ENCODE data around the gene ZNF709.

ZNF709 gene

GRCh38 chr19:12484371-12485051 lies at the start of gene ZNF709:
Gene ZNF709, minus strand, starts transcription at chr19:12484816. Its CDS starts 159 bp downstream, at chr19:12484657.
- TF ChIP-seq, protein P1, sequence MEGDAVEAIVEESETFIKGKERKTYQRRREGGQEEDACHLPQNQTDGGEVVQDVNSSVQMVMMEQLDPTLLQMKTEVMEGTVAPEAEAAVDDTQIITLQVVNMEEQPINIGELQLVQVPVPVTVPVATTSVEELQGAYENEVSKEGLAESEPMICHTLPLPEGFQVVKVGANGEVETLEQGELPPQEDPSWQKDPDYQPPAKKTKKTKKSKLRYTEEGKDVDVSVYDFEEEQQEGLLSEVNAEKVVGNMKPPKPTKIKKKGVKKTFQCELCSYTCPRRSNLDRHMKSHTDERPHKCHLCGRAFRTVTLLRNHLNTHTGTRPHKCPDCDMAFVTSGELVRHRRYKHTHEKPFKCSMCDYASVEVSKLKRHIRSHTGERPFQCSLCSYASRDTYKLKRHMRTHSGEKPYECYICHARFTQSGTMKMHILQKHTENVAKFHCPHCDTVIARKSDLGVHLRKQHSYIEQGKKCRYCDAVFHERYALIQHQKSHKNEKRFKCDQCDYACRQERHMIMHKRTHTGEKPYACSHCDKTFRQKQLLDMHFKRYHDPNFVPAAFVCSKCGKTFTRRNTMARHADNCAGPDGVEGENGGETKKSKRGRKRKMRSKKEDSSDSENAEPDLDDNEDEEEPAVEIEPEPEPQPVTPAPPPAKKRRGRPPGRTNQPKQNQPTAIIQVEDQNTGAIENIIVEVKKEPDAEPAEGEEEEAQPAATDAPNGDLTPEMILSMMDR (IDR thresholded peaks at IDR 0.05; ENCODE audit: extremely low read depth, missing control alignments): no peak
- DNase-seq (ENCODE audit: low spot score): peak; percentile 95

DNA sequence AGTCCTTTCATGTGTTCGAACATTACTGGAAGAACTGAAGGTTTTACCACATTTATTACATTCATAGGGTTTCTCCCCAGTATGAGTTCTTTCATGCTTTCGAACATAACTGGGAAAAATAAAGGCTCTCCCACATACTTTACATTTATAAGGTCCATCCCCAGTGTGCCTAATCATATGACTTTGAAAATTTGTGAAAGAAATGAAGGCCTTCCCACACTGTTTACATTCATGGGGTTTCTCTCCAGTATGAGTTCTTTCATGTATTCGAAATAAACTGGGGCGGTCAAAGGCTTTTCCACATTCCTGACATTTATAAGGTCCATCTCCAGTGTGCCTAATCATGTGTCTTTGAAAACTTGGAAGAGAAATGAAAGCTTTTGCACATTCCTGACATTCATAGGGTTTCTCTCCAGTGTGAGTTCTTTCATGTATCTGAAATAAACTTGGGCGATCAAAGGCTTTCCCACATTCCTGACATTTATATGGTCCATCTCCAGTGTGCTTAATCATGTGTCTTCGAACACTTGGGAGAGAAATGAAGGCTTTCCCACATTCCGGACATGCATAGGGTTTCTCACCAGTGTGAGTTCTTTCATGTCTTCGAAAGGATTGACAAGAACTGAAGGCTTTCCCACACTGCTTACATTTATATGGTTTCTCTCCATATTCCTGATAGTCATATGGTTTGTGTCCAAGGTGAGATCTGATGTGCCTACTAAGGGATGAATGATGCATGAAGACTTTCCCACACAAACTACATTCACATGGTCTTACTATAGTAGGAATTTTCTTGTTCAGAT lies 42.6 kb upstream of the ZNF709 start:
- DNase-seq (ENCODE audit: low spot score): no peak

DNA sequence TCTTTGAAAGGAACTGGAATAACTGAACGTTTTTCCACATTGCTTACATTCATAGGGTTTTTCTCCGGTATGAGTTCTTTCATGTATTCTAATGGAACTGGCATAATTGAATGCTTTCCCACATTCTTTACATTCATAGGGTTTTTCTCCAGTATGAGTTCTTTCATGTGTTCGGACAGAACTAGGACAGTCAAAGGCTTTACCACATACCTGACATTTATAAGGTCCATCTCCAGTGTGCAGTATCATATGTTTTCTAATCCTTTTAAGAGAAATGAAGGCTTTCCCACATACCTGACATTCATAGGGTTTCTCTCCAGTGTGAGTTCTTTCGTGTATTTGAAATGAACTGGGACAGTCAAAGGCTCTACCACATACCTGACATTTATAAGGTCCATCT lies 41.9 kb upstream of the ZNF709 start:
- TF ChIP-seq, protein P1 (IDR thresholded peaks at IDR 0.05; ENCODE audit: extremely low read depth, missing control alignments): no peak
- no peak for DNase-seq (ENCODE audit: low spot score)

More for the DNA sequence above, 42.6 kb upstream of the ZNF709 start:
- TF ChIP-seq, protein P1 (IDR thresholded peaks at IDR 0.05; ENCODE audit: extremely low read depth, missing control alignments): no peak

DNA sequence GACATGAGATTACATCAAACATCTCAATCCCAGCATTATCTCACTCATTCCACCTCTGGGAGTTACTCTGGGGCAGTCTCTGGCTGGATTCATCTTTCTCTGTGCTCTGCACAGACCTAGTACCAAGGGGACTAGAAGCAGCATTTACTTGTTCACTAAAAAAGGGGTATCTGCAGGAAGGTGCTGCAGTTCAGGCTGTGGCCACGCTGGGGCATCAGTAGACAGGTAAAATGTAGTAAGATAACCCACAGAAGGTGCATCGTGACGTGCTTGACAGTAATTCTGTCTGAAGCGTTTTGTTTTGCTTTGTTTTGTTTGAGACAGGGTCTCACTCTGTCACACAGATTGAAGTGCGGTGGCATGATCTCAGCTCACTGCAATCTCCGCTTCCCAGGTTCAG lies 37.4 kb upstream of the ZNF709 start:
- TF ChIP-seq, protein P1 (IDR thresholded peaks at IDR 0.05; ENCODE audit: extremely low read depth, missing control alignments): no peak

GRCh38 chr19:12513531-12514061 lies 29.0 kb upstream of the ZNF709 start:
- no peak for DNase-seq (ENCODE audit: low spot score)
- TF ChIP-seq, protein P1 (IDR thresholded peaks at IDR 0.05; ENCODE audit: extremely low read depth, missing control alignments): no peak

More for the DNA sequence above, 37.4 kb upstream of the ZNF709 start:
- DNase-seq (ENCODE audit: low spot score): no peak

- DNase-seq (ENCODE audit: low spot score): no peak
- TF ChIP-seq, protein P1 (IDR thresholded peaks at IDR 0.05; ENCODE audit: extremely low read depth, missing control alignments): no peak
These were observed 12.4 kb upstream of the ZNF709 start for GRCh38 chr19:12497032-12497431.

DNA sequence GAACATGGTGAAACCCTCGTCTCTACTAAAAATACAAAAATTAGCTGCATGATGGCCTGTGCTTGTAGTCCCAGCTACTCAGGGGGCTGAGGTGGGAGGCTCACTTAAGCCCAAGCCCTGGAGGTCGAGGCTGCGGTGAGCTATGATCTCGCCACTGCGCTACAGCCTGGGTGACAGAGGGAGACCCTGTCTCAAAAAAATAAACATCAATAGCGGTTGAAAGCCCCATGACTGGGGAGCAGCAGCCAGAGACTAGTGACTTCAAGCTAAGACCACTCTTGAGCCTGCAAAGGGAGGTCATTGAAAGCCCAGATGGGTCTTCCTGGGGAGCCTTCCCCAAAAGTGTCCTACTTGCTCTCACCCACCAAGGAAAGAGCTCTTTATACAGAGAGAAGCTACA lies 11.9 kb upstream of the ZNF709 start:
- DNase-seq (ENCODE audit: low spot score): no peak
- TF ChIP-seq, protein P1 (IDR thresholded peaks at IDR 0.05; ENCODE audit: extremely low read depth, missing control alignments): no peak

All from GM20000 (cell line).